MM.1S (cell line): ENCODE measurements around the gene IMPA2.

Experiments
- DNase-seq: peaks from one replicate; pipeline ENCODE4 v3.0.0-alpha.2; 2015
- H2AFZ ChIP-seq: fragments of 300-600 bp; sonication (generic); 2 replicates; pipeline ENCODE4 v1.6.0; 2016; ENCODE audit warnings: antibody characterized with exemption, low read length
- H3F3A ChIP-seq: fragments of 300-600 bp; sonication (generic); 2 replicates; pipeline ENCODE4 v1.6.1; 2016; ENCODE audit warnings: mild to moderate bottlenecking, antibody characterized with exemption, low read length, moderate library complexity, mixed read lengths; ENCODE audit not compliant: insufficient read depth
- H3K27ac ChIP-seq: fragments of 300-600 bp; sonication (generic); 2 replicates; pipeline ENCODE4 v1.5.1; 2016; ENCODE audit warnings: mild to moderate bottlenecking, low read length
- H3K27me3 ChIP-seq: fragments of 300-600 bp; sonication (generic); replicated peaks from 2 replicates; pipeline ENCODE4 v1.6.0; 2016; ENCODE audit warnings: low read length; ENCODE audit not compliant: insufficient read depth
- H3K36me3 ChIP-seq: fragments of 300-600 bp; sonication (generic); replicated peaks from 2 replicates; pipeline ENCODE4 v1.6.1; 2016; ENCODE audit warnings: mild to moderate bottlenecking, low read length, mixed read lengths; ENCODE audit not compliant: insufficient read depth
- H3K4me1 ChIP-seq: fragments of 300-600 bp; sonication (generic); 2 replicates; pipeline ENCODE4 v1.6.1; 2016; ENCODE audit warnings: low read length, mixed read lengths
- H3K4me2 ChIP-seq: fragments of 300-600 bp; sonication (generic); 2 replicates; pipeline ENCODE4 v1.6.0; 2016; ENCODE audit warnings: low read depth, low read length
- H3K4me3 ChIP-seq: fragments of 300-600 bp; sonication (generic); 2 replicates; pipeline ENCODE4 v1.5.1; 2016; ENCODE audit warnings: low read length, mixed read lengths
- H3K79me2 ChIP-seq: fragments of 300-600 bp; sonication (generic); 2 replicates; pipeline ENCODE4 v1.6.1; 2016; ENCODE audit warnings: mixed run types, low read length, mixed read lengths
- H3K9ac ChIP-seq: fragments of 300-600 bp; sonication (generic); 2 replicates; pipeline ENCODE4 v1.6.1; 2016; ENCODE audit warnings: low read length, mixed read lengths
- H3K9me2 ChIP-seq: fragments of 300-600 bp; sonication (generic); replicated peaks from 2 replicates; pipeline ENCODE4 v1.6.1; 2016; ENCODE audit warnings: mild to moderate bottlenecking, low read length, mixed read lengths; ENCODE audit not compliant: insufficient read depth
- H3K9me3 ChIP-seq: fragments of 300-600 bp; sonication (generic); replicated peaks from 2 replicates; pipeline ENCODE4 v1.6.1; 2016; ENCODE audit warnings: mild to moderate bottlenecking, low read length, mixed read lengths; ENCODE audit not compliant: insufficient read depth
- H4K20me1 ChIP-seq: fragments of 300-600 bp; sonication (generic); 2 replicates; pipeline ENCODE4 v1.6.1; 2016; ENCODE audit warnings: mild to moderate bottlenecking, low read length, moderate library complexity, mixed read lengths; ENCODE audit not compliant: insufficient read depth
- CTCF ChIP-seq: fragments of 300-600 bp; sonication (generic); IDR thresholded peaks from 2 replicates; pipeline ENCODE4 v1.5.1; 2016; ENCODE audit warnings: antibody characterized with exemption, low read length, mixed read lengths
- EZH2 ChIP-seq: fragments of 300-600 bp; sonication (generic); optimal IDR thresholded peaks from 2 replicates; pipeline ENCODE3; 2017; ENCODE audit warnings: low read depth, mild to moderate bottlenecking, antibody characterized with exemption, low read length, mixed read lengths
- EZH2phosphoT487 ChIP-seq: fragments of 300-600 bp; sonication (generic); IDR thresholded peaks from 2 replicates; pipeline ENCODE4 v1.6.1; 2018; ENCODE audit warnings: antibody characterized with exemption, low read length

The IMPA2 gene

GRCh38 chr18:11996190-11996754 lies 15.0 kb downstream of the IMPA2 start:
- H3K27me3 ChIP-seq, result no peaks in the 10 kb centered on the region
- H3K27ac ChIP-seq, result no peak overlapping the region
- no peaks in the 10 kb centered on the region for H3K79me2 ChIP-seq
- no peaks in the 10 kb centered on the region; the same call in 1 of the 2 replicates for H4K20me1 ChIP-seq
- no peak overlapping the region for H3K4me2 ChIP-seq
- H3K4me3 ChIP-seq, result no peak overlapping the region
- H2AFZ ChIP-seq, result no peak overlapping the region
- H3K4me1 ChIP-seq, result peaks cover 10% of the 10 kb centered on the region
- H3K9ac ChIP-seq, result no peak overlapping the region
- no peaks in the 10 kb centered on the region for H3K9me2 ChIP-seq
- H3K36me3 ChIP-seq, result no peaks in the 10 kb centered on the region
- no peak for DNase-seq
- no peak for TF ChIP-seq EZH2phosphoT487
- TF ChIP-seq EZH2, result no peak
- no peak for TF ChIP-seq CTCF
- H3K9me3 ChIP-seq, result no peaks in the 10 kb centered on the region
- no peaks in the 10 kb centered on the region for H3F3A ChIP-seq

GRCh38 chr18:11996907-11997306 lies 15.6 kb downstream of the IMPA2 start:
- no peak for DNase-seq
- Histone ChIP-seq H3K4me3 (no peak overlapping the region), H3K9me3 (no peaks in the 10 kb centered on the region), H3F3A (no peaks in the 10 kb centered on the region), H3K79me2 (no peaks in the 10 kb centered on the region), H2AFZ (no peak overlapping the region), H3K9ac (no peak overlapping the region), H3K4me2 (no peak overlapping the region), H3K36me3 (no peaks in the 10 kb centered on the region), H4K20me1 (no peaks in the 10 kb centered on the region; the same call in 1 of the 2 replicates), H3K4me1 (peaks cover 10% of the 10 kb centered on the region), H3K27ac (no peak overlapping the region), H3K9me2 (no peaks in the 10 kb centered on the region), H3K27me3 (no peaks in the 10 kb centered on the region)
- no peak for TF ChIP-seq EZH2

- H3K4me1 ChIP-seq, result peaks cover 10% of the 10 kb centered on the region
- H4K20me1 ChIP-seq, result no peaks in the 10 kb centered on the region; the same call in 1 of the 2 replicates
- H3F3A ChIP-seq, result no peaks in the 10 kb centered on the region
- H3K4me2 ChIP-seq, result no peak overlapping the region
- DNase-seq, result no peak
- H3K9me3 ChIP-seq, result no peaks in the 10 kb centered on the region
- H2AFZ ChIP-seq, result no peak overlapping the region
- H3K79me2 ChIP-seq, result no peaks in the 10 kb centered on the region
- H3K9ac ChIP-seq, result no peak overlapping the region
- H3K36me3 ChIP-seq, result no peaks in the 10 kb centered on the region
- no peaks in the 10 kb centered on the region for H3K9me2 ChIP-seq
- H3K27me3 ChIP-seq, result no peaks in the 10 kb centered on the region
- TF ChIP-seq EZH2 (no peak), EZH2phosphoT487 (no peak), CTCF (no peak)
- H3K27ac ChIP-seq, result no peak overlapping the region
- H3K4me3 ChIP-seq, result no peak overlapping the region
These were observed 16.2 kb downstream of the IMPA2 start for GRCh38 chr18:11997466-11997865.

GRCh38 chr18:11998193-11998592 lies 16.9 kb downstream of the IMPA2 start:
- DNase-seq, result no peak
- Histone ChIP-seq H3K9me2 (no peaks in the 10 kb centered on the region), H3K36me3 (no peaks in the 10 kb centered on the region), H3K4me2 (no peak overlapping the region), H3K4me1 (peaks cover 10% of the 10 kb centered on the region), H4K20me1 (no peaks in the 10 kb centered on the region; the same call in 1 of the 2 replicates), H3K9me3 (no peaks in the 10 kb centered on the region), H3K9ac (no peak overlapping the region), H3K4me3 (no peak overlapping the region), H3F3A (no peaks in the 10 kb centered on the region), H2AFZ (no peak overlapping the region), H3K27ac (no peak overlapping the region), H3K27me3 (no peaks in the 10 kb centered on the region), H3K79me2 (no peaks in the 10 kb centered on the region)
- TF ChIP-seq EZH2phosphoT487 (no peak), EZH2 (no peak), CTCF (no peak)
